LNCAP (cell line): ENCODE measurements around the gene POU4F3.

Experiments used
- CTCF ChIP-seq: fragments of 450-650 bp; IDR thresholded peaks from 2 replicates; pipeline ENCODE4 v1.5.1; 2017; ENCODE audit warnings: mild to moderate bottlenecking

Gene POU4F3

GRCh38 chr5:146359836-146360235 is 21.2 kb downstream of the POU4F3 start:
- TF ChIP-seq CTCF = no peak

GRCh38 chr5:146363161-146363874 is 24.7 kb downstream of the POU4F3 start:
- no peak for TF ChIP-seq CTCF

GRCh38 chr5:146365618-146366017 is 27.0 kb downstream of the POU4F3 start:
- TF ChIP-seq CTCF = no peak

- no peak for TF ChIP-seq CTCF
Observed at GRCh38 chr5:146366904-146367303, 28.3 kb downstream of the POU4F3 start.

- no peak for TF ChIP-seq CTCF
Observed at GRCh38 chr5:146368137-146368536, 29.5 kb downstream of the POU4F3 start.

GRCh38 chr5:146369691-146370090 is 31.1 kb downstream of the POU4F3 start:
- no peak for TF ChIP-seq CTCF

- TF ChIP-seq CTCF = no peak
Observed at GRCh38 chr5:146376821-146377220, 38.2 kb downstream of the POU4F3 start.

- TF ChIP-seq CTCF = no peak
Observed at GRCh38 chr5:146378986-146379385, 40.3 kb downstream of the POU4F3 start.
